Panc1 (cell line): ENCODE data around the gene USP28. TPM values are rescaled to one million over a fixed set of nuclear protein-coding genes. Genes with fewer than 3 reads are reported as not detected.

Source experiments
- ATAC-seq: fragments of 200-7000 bp; cut with Tn5 transposase; 2 replicates; pipeline ENCODE4 v1.9.1; 2020; ENCODE audit warnings: mild to moderate bottlenecking, moderate library complexity
- BruUV-seq: library from RNA; stranded (reverse); fragments of 400-500 nt; replicated peaks from 2 replicates; lab custom pipeline; 2021; lab: Mats Ljungman, UMichigan
- CTCF ChIA-PET: fragments of 300-600 bp; sonication (Branson Sonifier 250); formaldehyde crosslinking; loops from one replicate; lab custom pipeline; 2022; ENCODE audit warnings: antibody characterized with exemption; lab: Charles Lee
- POLR2A ChIA-PET: fragments of 300-600 bp; sonication (Branson Sonifier 250); formaldehyde crosslinking; loops from one replicate; lab custom pipeline; 2022; ENCODE audit warnings: antibody characterized with exemption; lab: Charles Lee
- DNase-seq: peaks from one replicate; pipeline ENCODE4 v3.0.0-alpha.2; 2010; ENCODE audit warnings: low read depth, low spot score
- H3K27ac ChIP-seq: 2 replicates; pipeline ENCODE4 v1.5.1; 2011; ENCODE audit warnings: mild to moderate bottlenecking, low read length, inconsistent platforms
- H3K27me3 ChIP-seq: fragments of 200-500 bp; sonication (Bioruptor generic); 2 replicates; pipeline ENCODE4 v1.6.0; 2014; ENCODE audit warnings: low read length, inconsistent platforms; ENCODE audit not compliant: control insufficient read depth, insufficient read depth
- H3K36me3 ChIP-seq: fragments of 200-500 bp; sonication (Bioruptor generic); 2 replicates; pipeline ENCODE4 v1.5.1; 2014; ENCODE audit warnings: inconsistent platforms, mild to moderate bottlenecking, low read length, moderate library complexity; ENCODE audit not compliant: control insufficient read depth, insufficient read depth
- H3K4me1 ChIP-seq: 2 replicates; pipeline ENCODE4 v1.5.1; 2011; ENCODE audit warnings: inconsistent platforms, mild to moderate bottlenecking, low read length, moderate library complexity; ENCODE audit not compliant: control insufficient read depth, insufficient read depth
- H3K4me3 ChIP-seq, 2 experiments: 2 replicates each; pipeline ENCODE4 v1.5.1; 2011 to 2012; ENCODE audit warnings: low read depth in 2 of 2, low read length in 2 of 2, mild to moderate bottlenecking in 2 of 2, inconsistent platforms in 1 of 2, moderate library complexity in 1 of 2
- H3K9me3 ChIP-seq: fragments of 200-500 bp; sonication (Bioruptor generic); 2 replicates; pipeline ENCODE4 v1.5.1; 2014; ENCODE audit warnings: low read depth, mild to moderate bottlenecking, inconsistent platforms, low read length, moderate library complexity; ENCODE audit not compliant: control insufficient read depth, insufficient read depth
- CTCF ChIP-seq: fragments of 450-650 bp; IDR thresholded peaks from 2 replicates; pipeline ENCODE4 v1.5.1; 2017; ENCODE audit warnings: mild to moderate bottlenecking
- POLR2AphosphoS5 ChIP-seq: IDR thresholded peaks from 2 replicates; pipeline ENCODE4 v1.6.1; 2012; ENCODE audit warnings: mild to moderate bottlenecking, low read depth, low read length, moderate library complexity
- REST ChIP-seq, 2 experiments: IDR thresholded peaks; 2 replicates each; pipeline ENCODE4 v1.6.1; 2011 to 2012; ENCODE audit warnings: low read depth in 2 of 2, control low read depth in 1 of 2, low read length in 1 of 2, mild to moderate bottlenecking in 1 of 2, moderate library complexity in 1 of 2; ENCODE audit not compliant: insufficient read depth in 1 of 2
- SIN3A ChIP-seq: IDR thresholded peaks from 2 replicates; pipeline ENCODE4 v1.6.1; 2012; ENCODE audit warnings: low read depth, mild to moderate bottlenecking, low read length, moderate library complexity, borderline replicate concordance; ENCODE audit not compliant: insufficient read depth
- TCF7L2 ChIP-seq: IDR thresholded peaks from 2 replicates; pipeline ENCODE4 v1.6.1; 2011; ENCODE audit warnings: mild to moderate bottlenecking, low read depth, low read length, inconsistent platforms
- in situ Hi-C: cut with HindIII; loops from 2 replicates; pipeline ENCODE4 v1.10.0; 2016; ENCODE audit warnings: low sequenced_read_pairs, low pct_unique_long_range_greater_than_20kb
- intact Hi-C: fragments of 100-400 bp; cut with micrococcal nuclease; formaldehyde crosslinking; loops from one replicate; pipeline ENCODE4 v1.10.0; 2022; ENCODE audit not compliant: unreplicated experiment
- total RNA-seq: library from RNA; stranded (reverse); gene quantifications from one replicate; pipeline ENCODE4 v1.2.1, GENCODE V29; 2021; ENCODE audit not compliant: unreplicated experiment

The USP28 gene
- total RNA-seq, 1 experiment from 2014 or later, result 52.3 TPM

- TF ChIP-seq REST (IDR thresholded peaks at IDR 0.05; ENCODE audit: insufficient read depth in 1 of 2, low read depth in 2 of 2, low read length in 1 of 2), result no peak
- no peak for TF ChIP-seq TCF7L2
- ChIA-PET CTCF (no interaction called here), POLR2A (no interaction called here)
- Histone ChIP-seq H3K36me3 (no peaks in the 10 kb centered on the region), H3K9me3 (no peaks in the 10 kb centered on the region), H3K27ac (no peak overlapping the region), H3K4me3 (no peak overlapping the region), H3K4me1 (0 out of 2 replicates have a peak, but pooled peaks cover 2% of the 10 kb centered on the region), H3K27me3 (no peaks in the 10 kb centered on the region)
- no TSS peak for BruUV-seq
- in situ Hi-C loops (no loop called here), intact Hi-C loops (no loop called here)
- no peak for ATAC-seq
- no peak for DNase-seq
These were observed 12.9 kb downstream of the USP28 start for GRCh38 chr11:113862435-113862834.

- CTCF ChIA-PET, result no interaction called here
- BruUV-seq, result no TSS peak
- H3K4me3 ChIP-seq, result no peak overlapping the region
- H3K9me3 ChIP-seq, result no peaks in the 10 kb centered on the region
- no peaks in the 10 kb centered on the region for H3K36me3 ChIP-seq
- 0 out of 2 replicates have a peak, but pooled peaks cover 7% of the 10 kb centered on the region for H3K4me1 ChIP-seq
- H3K27ac ChIP-seq, result no peak overlapping the region; the same call in 1 of the 2 replicates
- H3K27me3 ChIP-seq, result no peaks in the 10 kb centered on the region
- ATAC-seq, result no peak
- TF ChIP-seq SIN3A (no peak), CTCF (no peak), POLR2AphosphoS5 (no peak), REST (IDR thresholded peaks at IDR 0.05; ENCODE audit: insufficient read depth in 1 of 2, low read depth in 2 of 2, low read length in 1 of 2) (no peak)
- intact Hi-C loops (no loop called here), in situ Hi-C loops (no loop called here)
- POLR2A ChIA-PET, result no interaction called here
- DNase-seq, result no peak
These were observed 15.7 kb downstream of the USP28 start for GRCh38 chr11:113859665-113860064.
